Measurements from ENCODE around the gene MINPP1.

DNA sequence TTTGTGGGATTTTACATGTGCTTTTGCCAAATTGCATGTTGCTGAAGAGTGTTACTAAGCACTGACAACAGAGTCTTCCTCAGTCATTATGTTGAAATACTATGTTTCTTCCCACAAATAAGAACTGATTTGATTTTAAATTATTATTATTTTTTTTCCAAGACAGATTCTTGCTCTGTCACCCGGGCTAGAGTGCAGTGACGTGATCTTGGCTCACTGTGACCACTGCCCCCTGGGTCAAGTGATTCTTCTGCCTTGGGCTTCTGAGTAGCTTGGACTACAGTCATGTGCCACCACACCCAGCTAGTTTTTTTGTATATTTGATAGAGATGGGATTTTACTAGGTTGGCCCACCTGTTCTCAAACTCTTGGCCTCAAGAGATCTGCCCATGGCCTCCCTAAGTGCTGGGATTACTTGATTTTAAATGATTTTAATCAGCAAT is 42.3 kb downstream of the MINPP1 start:
- TF ChIP-seq, protein P1, sequence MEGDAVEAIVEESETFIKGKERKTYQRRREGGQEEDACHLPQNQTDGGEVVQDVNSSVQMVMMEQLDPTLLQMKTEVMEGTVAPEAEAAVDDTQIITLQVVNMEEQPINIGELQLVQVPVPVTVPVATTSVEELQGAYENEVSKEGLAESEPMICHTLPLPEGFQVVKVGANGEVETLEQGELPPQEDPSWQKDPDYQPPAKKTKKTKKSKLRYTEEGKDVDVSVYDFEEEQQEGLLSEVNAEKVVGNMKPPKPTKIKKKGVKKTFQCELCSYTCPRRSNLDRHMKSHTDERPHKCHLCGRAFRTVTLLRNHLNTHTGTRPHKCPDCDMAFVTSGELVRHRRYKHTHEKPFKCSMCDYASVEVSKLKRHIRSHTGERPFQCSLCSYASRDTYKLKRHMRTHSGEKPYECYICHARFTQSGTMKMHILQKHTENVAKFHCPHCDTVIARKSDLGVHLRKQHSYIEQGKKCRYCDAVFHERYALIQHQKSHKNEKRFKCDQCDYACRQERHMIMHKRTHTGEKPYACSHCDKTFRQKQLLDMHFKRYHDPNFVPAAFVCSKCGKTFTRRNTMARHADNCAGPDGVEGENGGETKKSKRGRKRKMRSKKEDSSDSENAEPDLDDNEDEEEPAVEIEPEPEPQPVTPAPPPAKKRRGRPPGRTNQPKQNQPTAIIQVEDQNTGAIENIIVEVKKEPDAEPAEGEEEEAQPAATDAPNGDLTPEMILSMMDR (IDR thresholded peaks at IDR 0.05), result no peak
- TF ChIP-seq POLR2A (IDR thresholded peaks at IDR 0.05), result no peak
